ENCODE results near the gene HOMER3.
"Not testable (repeated sequence)": the region's sequence is repeated elsewhere in the genome, so short reads cannot be mapped to it uniquely, and the experiment has no call there.

HOMER3 gene

DNA sequence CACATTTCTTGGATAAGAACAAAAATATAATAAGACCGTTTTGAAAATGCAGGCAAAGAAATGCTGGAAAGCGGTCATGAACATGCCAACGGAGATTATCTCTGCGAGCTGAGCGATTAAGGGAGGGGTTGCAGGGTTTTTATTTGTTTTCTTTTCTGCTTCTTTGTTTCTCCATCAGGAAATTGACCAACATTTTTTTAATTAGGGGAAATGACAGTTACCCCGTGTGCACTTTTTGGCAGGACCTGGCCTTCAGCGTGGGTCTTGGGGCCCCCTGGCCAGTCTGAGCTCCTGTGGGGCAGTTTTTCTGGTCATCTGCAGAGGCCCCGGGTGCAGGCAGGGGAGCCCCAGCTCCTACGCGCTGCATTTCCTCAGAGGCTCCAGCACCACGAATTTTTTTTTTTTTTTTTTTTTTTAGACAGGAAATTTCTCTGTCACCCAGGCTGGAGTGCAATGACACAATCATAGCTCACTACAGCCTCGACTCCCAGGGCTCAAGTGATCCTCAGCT, 31.3 kb upstream of the HOMER3 start:
- no peaks in the 10 kb centered on the region for H3K27me3 ChIP-seq (ENCODE audit: control insufficient read depth, insufficient read depth, low read length)
- H3K9me3 ChIP-seq (ENCODE audit: control insufficient read depth, low read length), result no peaks in the 10 kb centered on the region
- no peak overlapping the region for H3K4me3 ChIP-seq (ENCODE audit: low read length)
- no peak overlapping the region for H3K9ac ChIP-seq (ENCODE audit: low read length)
- no peaks in the 10 kb centered on the region for H3K36me3 ChIP-seq (ENCODE audit: control insufficient read depth, insufficient read depth, low read length)
- H3K4me1 ChIP-seq (ENCODE audit: control insufficient read depth, insufficient read depth, low read length), result peaks cover 13% of the 10 kb centered on the region

DNA sequence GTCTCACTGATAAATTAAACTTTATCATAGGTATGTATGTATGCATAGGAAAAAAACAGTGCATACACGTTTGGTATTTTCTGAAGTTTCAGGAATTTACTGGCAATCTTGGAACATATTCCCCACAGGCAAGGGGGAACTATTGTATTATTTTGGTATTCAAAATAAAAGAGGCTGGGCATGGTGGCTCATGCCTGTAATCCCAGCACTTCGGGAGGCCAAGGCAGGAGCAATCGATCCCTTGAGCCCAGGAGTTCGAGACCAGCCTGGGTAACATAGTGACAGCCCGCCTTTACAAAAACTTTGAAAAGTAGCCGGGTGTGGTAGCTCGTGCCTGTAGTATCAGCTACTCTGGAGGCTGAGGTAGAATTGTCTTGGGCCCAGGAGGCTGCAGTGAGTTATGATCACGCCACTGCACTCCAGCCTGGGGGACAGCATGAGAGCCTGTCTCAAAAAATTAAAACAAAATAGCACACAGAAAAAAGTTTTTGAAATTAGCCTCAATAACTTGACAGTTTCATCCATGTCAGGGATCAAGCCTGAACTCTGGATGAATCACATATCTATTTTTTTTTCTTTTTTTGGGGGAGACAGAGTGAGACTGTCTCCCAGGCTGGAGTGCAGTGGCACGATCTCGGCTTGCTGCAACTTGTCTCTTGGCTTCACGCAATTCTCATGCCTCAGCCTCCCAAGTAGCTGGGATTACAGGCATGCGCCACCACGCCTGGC, 29.1 kb upstream of the HOMER3 start:
- Histone ChIP-seq H3K27me3 (ENCODE audit: control insufficient read depth, insufficient read depth, low read length) (no peaks in the 10 kb centered on the region), H3K36me3 (ENCODE audit: control insufficient read depth, insufficient read depth, low read length) (no peaks in the 10 kb centered on the region), H3K4me1 (ENCODE audit: control insufficient read depth, insufficient read depth, low read length) (peaks cover 13% of the 10 kb centered on the region), H3K4me3 (ENCODE audit: low read length) (no peak overlapping the region), H3K9me3 (ENCODE audit: control insufficient read depth, low read length) (no peaks in the 10 kb centered on the region), H3K9ac (ENCODE audit: low read length) (no peak overlapping the region)

GRCh38 chr19:18967358-18968146, 26.5 kb upstream of the HOMER3 start:
- H3K9me3 ChIP-seq (ENCODE audit: control insufficient read depth, low read length), result no peaks in the 10 kb centered on the region
- H3K27me3 ChIP-seq (ENCODE audit: control insufficient read depth, insufficient read depth, low read length), result no peaks in the 10 kb centered on the region
- H3K4me1 ChIP-seq (ENCODE audit: control insufficient read depth, insufficient read depth, low read length), result peaks cover 8% of the 10 kb centered on the region
- H3K4me3 ChIP-seq (ENCODE audit: low read length), result no peak overlapping the region
- H3K36me3 ChIP-seq (ENCODE audit: control insufficient read depth, insufficient read depth, low read length), result no peaks in the 10 kb centered on the region
- H3K9ac ChIP-seq (ENCODE audit: low read length), result no peak overlapping the region

DNA sequence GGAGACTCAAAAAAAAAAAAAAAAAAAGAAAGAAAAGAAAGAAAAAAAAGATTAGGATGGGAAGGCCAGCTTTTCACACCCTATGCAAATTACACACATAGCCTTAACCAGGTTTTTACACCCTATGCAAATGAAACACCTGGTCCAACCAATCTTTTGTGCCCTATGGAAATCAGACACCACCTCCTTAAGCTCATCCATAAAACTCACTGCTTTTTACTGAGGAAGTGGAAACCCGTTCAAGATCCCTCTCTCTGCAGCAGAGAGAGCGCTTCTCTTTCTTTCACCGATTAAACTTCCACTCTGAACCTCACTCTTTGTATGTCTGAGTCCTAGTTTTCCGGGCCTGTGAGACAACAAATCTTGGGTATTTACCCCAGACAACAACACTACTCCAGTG, 25.3 kb upstream of the HOMER3 start:
- H3K4me1 ChIP-seq (ENCODE audit: control insufficient read depth, insufficient read depth, low read length), result no peaks in the 10 kb centered on the region
- peaks cover 7% of the 10 kb centered on the region for H3K27me3 ChIP-seq (ENCODE audit: control insufficient read depth, insufficient read depth, low read length)
- H3K36me3 ChIP-seq (ENCODE audit: control insufficient read depth, insufficient read depth, low read length), result no peaks in the 10 kb centered on the region
- H3K9me3 ChIP-seq (ENCODE audit: control insufficient read depth, low read length), result no peaks in the 10 kb centered on the region
- no peak overlapping the region for H3K9ac ChIP-seq (ENCODE audit: low read length)
- H3K4me3 ChIP-seq (ENCODE audit: low read length), result no peak overlapping the region

- Histone ChIP-seq H3K9ac (ENCODE audit: low read length) (no peak overlapping the region), H3K4me1 (ENCODE audit: control insufficient read depth, insufficient read depth, low read length) (no peaks in the 10 kb centered on the region), H3K27me3 (ENCODE audit: control insufficient read depth, insufficient read depth, low read length) (peaks cover 7% of the 10 kb centered on the region), H3K9me3 (ENCODE audit: control insufficient read depth, low read length) (no peaks in the 10 kb centered on the region), H3K36me3 (ENCODE audit: control insufficient read depth, insufficient read depth, low read length) (no peaks in the 10 kb centered on the region), H3K4me3 (ENCODE audit: low read length) (no peak overlapping the region)
Observed at GRCh38 chr19:18964121-18964520, 23.1 kb upstream of the HOMER3 start.

DNA sequence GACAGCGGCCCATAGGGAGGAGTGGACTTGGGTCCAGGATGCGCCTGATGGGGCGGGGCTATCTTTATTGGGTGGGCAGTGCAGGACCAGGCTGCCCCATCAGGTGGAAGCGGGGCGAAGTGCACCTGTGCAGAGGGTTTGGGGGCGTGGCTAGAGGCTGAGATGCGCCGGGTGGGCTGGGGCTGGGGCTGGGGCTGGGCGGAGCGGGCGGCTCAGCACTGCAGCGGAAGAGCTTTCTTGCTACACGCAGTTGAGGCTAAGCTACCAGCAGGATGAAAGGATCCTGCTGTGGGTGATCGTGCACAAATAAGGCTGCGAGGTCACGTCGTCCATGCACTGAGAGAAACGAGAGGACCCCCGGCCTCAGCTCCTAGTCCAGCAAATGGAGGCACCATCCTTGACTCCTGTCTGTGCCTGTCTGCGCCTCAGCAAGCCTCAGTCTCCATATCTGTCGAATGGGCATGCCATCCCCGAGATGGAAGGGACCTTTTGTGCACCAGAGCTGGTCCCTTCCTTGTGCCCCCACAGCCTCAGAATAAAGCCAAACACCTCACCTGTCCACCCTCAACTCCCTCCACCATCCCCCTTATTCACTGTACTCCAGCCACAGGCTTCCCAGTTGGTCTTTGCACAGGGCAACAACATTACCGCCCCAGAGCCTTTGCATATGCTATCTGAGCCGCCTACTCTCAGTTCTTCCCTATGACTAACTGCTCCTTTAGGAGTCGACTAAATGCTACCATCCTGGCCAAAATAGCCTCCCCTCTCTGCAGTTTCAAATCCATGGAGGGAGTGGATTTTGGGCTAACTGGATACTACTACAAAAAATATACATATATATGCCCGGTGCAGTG, 21.0 kb upstream of the HOMER3 start:
- Histone ChIP-seq H3K9me3 (ENCODE audit: control insufficient read depth, low read length) (no peaks in the 10 kb centered on the region), H3K27me3 (ENCODE audit: control insufficient read depth, insufficient read depth, low read length) (peaks cover 7% of the 10 kb centered on the region), H3K36me3 (ENCODE audit: control insufficient read depth, insufficient read depth, low read length) (no peaks in the 10 kb centered on the region), H3K4me3 (ENCODE audit: low read length) (no peak overlapping the region), H3K9ac (ENCODE audit: low read length) (no peak overlapping the region), H3K4me1 (ENCODE audit: control insufficient read depth, insufficient read depth, low read length) (no peaks in the 10 kb centered on the region)

GRCh38 chr19:18960370-18960769, 19.4 kb upstream of the HOMER3 start:
- Histone ChIP-seq H3K4me3 (ENCODE audit: low read length) (no peak overlapping the region), H3K4me1 (ENCODE audit: control insufficient read depth, insufficient read depth, low read length) (no peaks in the 10 kb centered on the region), H3K9me3 (ENCODE audit: control insufficient read depth, low read length) (no peaks in the 10 kb centered on the region), H3K36me3 (ENCODE audit: control insufficient read depth, insufficient read depth, low read length) (no peaks in the 10 kb centered on the region), H3K9ac (ENCODE audit: low read length) (no peak overlapping the region), H3K27me3 (ENCODE audit: control insufficient read depth, insufficient read depth, low read length) (peaks cover 7% of the 10 kb centered on the region)

GRCh38 chr19:18955042-18955441, 14.0 kb upstream of the HOMER3 start:
- Histone ChIP-seq H3K9me3 (ENCODE audit: control insufficient read depth, low read length) (no peaks in the 10 kb centered on the region), H3K4me1 (ENCODE audit: control insufficient read depth, insufficient read depth, low read length) (no peaks in the 10 kb centered on the region), H3K9ac (ENCODE audit: low read length) (no peak overlapping the region), H3K4me3 (ENCODE audit: low read length) (no peak overlapping the region), H3K27me3 (ENCODE audit: control insufficient read depth, insufficient read depth, low read length) (no peaks in the 10 kb centered on the region), H3K36me3 (ENCODE audit: control insufficient read depth, insufficient read depth, low read length) (no peaks in the 10 kb centered on the region)

DNA sequence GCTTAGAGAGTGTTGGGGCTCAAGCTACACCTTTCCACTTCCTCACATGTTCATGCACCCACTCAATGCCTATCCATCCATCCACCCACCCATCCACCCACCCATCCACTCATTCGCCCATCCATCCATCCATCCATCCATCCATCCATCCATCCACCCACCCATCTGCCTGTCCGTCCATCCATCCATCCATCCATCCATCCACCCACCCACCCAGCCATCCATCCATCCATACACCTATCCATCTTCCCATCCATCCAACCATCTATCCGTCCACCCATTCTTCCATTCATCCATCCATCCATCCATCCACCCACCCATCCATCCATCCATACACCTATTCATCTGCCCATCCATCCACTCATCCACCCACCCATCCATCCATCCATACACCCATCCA, 13.1 kb upstream of the HOMER3 start:
- Histone ChIP-seq H3K9me3 (ENCODE audit: control insufficient read depth, low read length) (no peaks in the 10 kb centered on the region), H3K36me3 (ENCODE audit: control insufficient read depth, insufficient read depth, low read length) (no peaks in the 10 kb centered on the region), H3K4me1 (ENCODE audit: control insufficient read depth, insufficient read depth, low read length) (no peaks in the 10 kb centered on the region)

GRCh38 chr19:18952364-18953003, 11.5 kb upstream of the HOMER3 start:
- H3K4me1 ChIP-seq (ENCODE audit: control insufficient read depth, insufficient read depth, low read length); H3K27me3 ChIP-seq (ENCODE audit: control insufficient read depth, insufficient read depth, low read length); H3K36me3 ChIP-seq (ENCODE audit: control insufficient read depth, insufficient read depth, low read length): not testable (repeated sequence)

More for the DNA sequence above, 13.1 kb upstream of the HOMER3 start:
- Histone ChIP-seq H3K9ac (ENCODE audit: low read length) (no peak overlapping the region), H3K27me3 (ENCODE audit: control insufficient read depth, insufficient read depth, low read length) (no peaks in the 10 kb centered on the region), H3K4me3 (ENCODE audit: low read length) (no peak overlapping the region)

GRCh38 chr19:18951721-18952281, 10.8 kb upstream of the HOMER3 start:
- Histone ChIP-seq H3K4me3 (ENCODE audit: low read length) (no peak overlapping the region), H3K9me3 (ENCODE audit: control insufficient read depth, low read length) (no peaks in the 10 kb centered on the region), H3K4me1 (ENCODE audit: control insufficient read depth, insufficient read depth, low read length) (no peaks in the 10 kb centered on the region), H3K9ac (ENCODE audit: low read length) (no peak overlapping the region), H3K27me3 (ENCODE audit: control insufficient read depth, insufficient read depth, low read length) (no peaks in the 10 kb centered on the region), H3K36me3 (ENCODE audit: control insufficient read depth, insufficient read depth, low read length) (no peaks in the 10 kb centered on the region)

More at GRCh38 chr19:18952364-18953003, 11.5 kb upstream of the HOMER3 start:
- not testable (repeated sequence) for H3K4me3 ChIP-seq (ENCODE audit: low read length); H3K9ac ChIP-seq (ENCODE audit: low read length); H3K9me3 ChIP-seq (ENCODE audit: control insufficient read depth, low read length)
